HG03045 (cell line): ENCODE data around the gene IFITM10.
A peak's percentile ranks its signal among the peaks of the same experiment; 100 is the strongest.

Experiments used
- ATAC-seq: cut with Tn5 transposase; IDR thresholded peaks from one replicate; pipeline ENCODE4 v1.9.1; 2021; ENCODE audit warnings: mild to moderate bottlenecking, moderate library complexity; ENCODE audit not compliant: unreplicated experiment

Gene IFITM10

DNA sequence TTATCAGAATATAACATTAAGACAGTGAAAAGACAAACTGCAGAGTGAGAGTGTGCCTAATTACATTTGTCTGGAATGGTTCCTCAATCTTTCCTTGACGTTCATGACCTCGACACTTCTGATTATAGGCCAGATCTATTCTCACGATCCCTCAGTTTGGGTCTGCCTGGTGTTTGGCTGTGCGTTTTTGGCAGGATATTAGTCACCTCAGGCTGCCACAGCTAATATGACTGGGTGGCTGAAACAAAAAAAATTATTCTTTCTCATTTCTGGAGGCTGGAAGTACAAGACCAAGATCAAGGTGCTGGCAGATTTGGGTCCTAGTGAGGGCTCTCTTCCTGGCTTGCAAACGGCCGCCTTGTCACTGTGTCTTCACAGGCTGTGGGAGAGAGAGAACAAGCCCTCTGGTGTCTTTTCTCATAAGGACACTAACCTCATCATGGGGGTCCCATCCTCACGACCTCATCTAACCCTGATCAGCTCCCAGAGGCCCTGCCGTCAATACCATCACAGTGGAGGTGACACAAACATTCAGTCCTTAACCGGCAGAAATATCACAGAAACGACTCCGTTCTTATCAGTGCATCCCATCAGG lies 23.2 kb downstream of the IFITM10 start:
- ATAC-seq = no peak

DNA sequence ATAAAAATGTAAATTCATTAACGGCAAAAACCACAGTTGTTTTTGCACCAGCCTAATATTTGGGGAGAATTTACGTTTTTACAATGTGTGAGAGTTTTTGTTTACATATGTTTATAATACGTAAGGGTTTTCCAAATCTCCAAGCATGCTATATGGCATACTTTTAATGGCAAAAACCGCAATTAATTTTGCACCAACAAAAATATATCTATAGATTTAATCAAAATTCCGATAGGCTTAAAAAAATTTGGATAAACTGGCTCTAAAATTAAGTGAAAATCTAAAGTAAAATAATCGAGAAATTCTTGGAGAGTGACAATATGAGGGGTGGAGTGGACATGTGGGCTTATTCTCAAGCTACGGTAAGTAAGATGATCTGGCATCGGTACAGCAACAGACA lies 30.6 kb downstream of the IFITM10 start:
- ATAC-seq = no peak

DNA sequence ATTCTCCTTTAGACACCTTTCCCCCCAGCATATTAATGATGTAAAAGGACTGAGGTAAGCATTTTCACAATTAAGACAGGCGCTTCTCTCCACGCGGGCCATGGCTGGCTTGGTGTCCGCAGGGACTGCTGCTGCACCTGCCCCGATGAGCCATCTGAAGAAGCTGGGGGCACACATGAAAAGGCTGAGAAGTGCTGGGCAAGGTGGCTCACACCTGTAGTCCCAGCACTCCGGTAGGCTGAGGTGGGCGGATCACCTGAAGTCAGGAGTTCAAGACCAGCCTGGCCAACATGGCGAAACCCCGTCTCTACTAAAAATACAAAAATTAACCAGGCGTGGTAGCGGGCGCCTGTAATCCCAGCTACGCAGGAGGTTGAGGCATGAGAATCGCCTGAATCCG lies 32.1 kb downstream of the IFITM10 start:
- no peak for ATAC-seq

DNA sequence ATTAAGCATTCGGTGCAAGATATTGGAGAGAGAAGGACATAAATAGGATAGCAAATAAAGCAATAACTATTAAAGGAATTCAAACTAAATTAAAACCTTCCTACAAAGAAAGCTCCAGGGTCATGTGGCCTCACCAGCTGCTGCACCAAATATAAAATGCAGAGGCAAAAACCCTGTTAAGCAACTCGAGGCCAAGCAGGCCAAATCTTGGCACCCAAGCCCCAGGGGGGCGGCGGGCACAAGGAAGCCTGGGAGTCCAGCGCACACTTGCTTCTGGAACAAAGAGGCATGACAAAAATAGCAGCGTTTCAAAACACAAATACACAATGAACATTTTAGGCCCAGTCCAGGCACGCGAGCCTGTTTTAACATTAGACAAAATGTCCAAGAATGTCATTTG lies 32.6 kb downstream of the IFITM10 start:
- ATAC-seq = no peak

DNA sequence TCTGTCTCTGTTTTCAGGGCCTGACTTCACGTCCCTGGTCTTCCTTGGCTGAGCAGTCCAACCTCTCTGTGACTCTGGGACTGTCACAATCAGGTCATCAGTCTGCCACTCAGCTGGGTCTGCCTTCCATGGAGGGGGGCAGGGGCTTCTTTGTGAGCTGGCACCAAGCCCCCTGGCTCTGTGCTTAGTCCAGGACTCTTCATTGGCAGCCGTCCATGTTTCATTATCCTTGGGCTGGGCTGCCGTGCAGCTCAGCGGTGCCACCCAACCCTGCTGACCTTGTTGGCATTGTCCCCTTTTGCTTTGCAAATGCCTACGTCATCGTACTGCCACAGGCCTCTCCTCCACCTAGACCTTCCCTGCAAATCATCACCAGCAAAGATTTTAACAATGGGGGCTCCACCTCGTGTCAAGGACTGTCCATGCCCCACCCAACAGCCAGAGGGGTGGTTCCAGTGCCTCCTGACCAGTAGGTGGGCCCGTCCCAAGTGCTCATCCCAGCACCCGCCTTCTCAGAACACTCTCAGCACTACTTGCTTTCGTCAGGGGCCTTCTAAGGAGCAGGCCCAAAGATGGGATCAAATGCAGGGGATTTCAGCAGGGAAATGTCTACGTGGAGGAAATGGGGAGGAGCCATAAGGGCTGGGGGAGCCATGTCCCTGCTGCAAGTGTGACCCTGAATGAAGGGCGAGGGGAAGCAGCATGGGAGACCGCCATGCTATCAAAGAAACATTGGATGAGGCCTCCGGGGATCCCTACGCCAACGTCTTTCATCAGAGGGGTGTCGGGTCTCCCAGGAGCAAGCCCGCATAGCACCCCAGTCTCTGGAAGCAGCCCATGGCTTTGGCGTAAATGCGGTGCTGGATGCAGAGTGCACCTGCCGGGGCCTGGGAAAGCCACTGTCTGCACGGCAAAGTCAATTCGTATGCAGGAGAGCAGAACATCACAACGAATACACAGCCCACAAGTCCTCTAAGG lies 35.2 kb downstream of the IFITM10 start:
- no peak for ATAC-seq

DNA sequence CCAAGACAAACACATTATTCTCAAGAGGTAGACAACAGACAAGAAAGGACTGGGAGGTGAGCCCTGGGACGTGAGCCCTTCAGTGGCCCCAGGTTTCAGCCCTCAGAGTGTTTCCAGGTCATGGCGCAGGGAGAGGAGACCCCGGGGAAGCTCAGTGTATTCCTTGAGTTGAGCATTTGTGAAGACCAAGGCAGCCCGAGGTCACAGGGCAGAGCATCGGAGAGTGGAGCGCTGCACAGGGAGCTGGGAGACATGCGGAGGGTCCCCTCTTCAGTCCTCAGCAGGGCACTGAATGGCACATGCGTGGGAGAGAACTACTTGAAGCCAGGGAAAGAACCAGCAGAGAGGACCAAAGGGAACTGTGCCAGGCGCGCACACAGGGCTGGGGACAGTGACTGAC lies 41.7 kb downstream of the IFITM10 start:
- ATAC-seq = no peak

DNA sequence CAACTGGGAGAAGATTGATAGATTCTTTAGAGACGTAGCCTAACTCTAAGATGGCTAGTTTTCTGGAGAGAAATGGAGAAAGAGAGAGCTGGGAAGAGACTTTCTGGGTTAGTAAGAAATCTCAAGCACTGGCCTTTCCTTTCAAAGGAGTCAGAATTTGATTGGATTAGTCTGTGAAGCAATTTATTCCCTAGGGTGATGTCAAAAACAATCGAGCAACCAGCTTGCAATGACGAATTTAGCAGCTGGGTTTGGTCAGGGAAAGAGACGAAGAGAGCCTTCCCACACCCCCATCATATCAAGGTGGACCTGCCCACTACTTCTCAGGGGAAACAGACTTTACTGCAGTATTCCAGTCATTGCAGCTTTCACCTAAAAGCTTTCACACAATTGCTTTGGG lies 42.6 kb downstream of the IFITM10 start:
- no peak for ATAC-seq

DNA sequence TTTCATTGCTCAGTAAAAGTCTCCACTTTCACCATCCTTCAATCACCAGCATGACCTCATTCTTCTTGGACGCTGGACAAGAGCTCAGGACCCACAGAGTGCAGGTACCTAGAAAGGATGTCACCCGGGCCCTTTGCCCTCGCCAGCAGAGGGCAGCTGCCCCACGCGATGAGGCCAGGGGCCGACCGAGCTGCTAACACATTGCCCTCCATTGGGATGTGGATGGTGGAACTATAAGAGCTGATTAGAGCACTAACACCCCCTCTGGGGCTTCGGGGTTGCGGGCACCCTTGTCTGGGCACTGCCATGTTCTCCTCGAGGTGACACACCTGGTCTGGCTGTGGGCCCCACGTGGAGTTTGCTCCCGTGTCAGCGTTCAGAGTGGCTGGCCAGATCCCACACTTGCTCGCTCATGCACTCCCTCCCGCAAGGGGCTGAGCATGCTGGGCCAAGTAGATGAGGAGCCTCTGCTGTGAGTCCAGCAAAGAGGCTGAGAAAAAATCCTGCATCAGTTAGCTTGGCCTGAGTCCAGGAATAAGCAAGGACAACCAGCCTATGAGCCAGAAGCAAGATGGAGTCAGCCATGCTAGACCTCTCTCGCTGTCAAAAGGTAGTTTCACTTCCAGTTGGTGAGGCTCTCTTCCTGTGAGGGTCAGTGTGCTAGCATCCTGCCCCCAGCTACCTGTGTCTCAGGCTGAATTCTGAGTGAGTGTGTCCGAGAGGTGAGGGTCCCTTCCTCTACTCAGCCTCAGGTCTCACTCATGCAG lies 43.6 kb downstream of the IFITM10 start:
- ATAC-seq = no peak

DNA sequence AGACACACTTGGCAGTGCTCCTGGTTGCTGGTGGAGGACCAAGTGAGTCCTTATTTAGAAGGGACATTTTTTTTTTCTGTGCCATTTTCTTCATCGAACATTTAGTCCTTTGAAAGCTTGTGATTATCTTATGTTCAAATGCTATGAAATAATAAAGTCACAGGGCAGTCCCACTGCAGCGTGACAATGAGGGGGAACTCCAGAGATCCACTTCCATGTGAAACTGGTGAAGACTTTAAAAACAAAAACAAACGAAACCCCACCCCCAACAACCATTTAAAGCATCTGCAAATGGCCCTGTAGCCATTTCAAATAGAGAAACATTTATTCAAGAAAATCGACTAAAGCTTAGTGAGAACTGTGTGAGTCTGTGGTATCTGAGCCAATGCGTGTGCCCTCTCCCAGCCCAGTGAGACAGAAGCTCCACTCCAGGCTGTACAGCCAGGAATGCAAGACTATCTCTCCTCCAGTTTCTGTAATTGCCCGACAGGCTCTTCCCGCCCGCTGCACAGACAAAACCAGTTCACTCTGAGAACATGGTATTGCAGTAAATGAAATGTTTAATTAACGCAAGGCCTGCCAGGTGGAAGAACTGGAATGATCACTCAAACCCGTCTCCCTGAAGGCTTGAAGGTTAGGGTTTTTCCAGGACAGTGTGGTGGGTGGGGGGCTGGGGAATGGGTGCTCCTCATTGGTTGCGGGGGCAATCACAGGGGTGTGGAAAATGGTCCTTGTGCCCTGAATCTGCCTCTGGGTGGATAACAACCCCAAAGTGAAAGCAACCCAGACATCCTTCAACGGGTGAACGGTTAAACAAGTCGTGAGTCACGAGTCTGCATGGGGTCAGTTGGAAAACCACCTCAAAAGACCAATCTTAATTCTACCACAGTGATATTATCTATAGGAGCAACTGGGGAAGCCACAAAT lies 45.0 kb downstream of the IFITM10 start:
- ATAC-seq = no peak

DNA sequence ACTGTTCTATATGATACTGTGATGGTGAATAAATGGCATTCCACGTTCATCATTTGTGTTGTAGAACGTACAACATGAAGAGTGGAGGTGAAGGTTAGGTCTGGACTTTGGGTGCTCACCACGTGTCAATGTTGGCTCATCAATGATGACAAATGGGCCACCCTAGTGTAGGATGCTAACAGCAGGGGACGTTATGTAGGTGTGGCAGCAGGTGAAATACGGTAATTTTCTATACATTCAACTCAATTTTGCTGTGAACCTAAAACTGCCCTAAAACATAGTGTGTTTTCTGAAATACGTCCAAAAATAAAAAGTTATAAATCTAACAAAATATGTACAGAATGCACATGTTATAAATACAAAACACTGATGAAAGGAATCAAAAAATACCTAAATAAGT lies 47.2 kb downstream of the IFITM10 start:
- no peak for ATAC-seq

DNA sequence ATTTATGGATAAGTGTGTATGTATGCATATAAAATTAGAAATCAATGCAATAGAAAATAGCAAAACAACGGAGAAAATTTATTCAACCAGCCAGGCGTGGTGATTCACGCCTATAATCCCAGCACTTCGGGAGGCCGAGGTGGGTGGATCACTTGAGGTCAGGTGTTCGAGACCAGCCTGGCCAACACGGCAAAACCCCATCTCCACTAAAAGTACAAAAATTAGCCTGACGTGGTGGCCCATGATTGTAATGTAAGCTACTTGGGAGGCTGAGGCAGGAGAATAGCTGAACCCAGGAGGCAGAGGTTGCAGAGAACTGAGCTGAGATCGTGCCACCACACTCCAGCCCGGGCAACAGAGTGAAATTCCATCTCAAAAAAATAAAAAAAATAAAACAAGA lies 47.9 kb downstream of the IFITM10 start:
- ATAC-seq = no peak

DNA sequence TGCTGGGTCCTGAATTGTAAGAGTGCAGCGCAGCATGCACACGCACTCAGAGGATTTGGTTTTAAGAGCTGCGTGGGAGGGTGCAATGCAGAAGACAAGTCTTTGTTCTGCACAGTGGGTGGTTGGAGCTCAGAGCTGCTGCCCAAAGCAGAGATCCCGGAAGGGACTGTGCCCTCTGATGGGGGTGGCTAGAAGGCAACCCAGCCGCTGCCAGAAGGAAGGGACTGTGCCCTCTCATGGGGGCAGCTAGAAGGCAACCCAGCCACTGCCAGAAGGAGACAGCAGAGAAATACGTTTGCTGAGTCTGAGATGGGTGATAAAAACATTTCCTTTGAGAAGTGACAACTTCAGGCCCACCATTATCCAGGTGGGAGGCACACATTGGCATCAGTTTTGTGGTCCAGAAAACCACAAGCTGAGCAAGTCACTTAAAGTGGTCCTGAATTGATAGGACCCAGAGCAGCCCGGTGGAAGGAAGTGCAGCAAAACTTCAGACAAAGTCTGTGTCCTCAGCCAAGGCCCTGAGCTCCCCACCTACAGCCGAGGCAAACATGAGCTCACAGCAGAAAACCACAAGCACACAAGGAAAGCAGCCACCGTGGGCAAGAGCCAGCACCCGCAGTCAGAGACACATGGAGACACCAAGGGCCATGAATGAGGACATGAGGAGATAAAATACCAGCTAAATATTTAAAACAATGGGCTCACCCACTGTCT lies 49.1 kb downstream of the IFITM10 start:
- ATAC-seq = no peak

DNA sequence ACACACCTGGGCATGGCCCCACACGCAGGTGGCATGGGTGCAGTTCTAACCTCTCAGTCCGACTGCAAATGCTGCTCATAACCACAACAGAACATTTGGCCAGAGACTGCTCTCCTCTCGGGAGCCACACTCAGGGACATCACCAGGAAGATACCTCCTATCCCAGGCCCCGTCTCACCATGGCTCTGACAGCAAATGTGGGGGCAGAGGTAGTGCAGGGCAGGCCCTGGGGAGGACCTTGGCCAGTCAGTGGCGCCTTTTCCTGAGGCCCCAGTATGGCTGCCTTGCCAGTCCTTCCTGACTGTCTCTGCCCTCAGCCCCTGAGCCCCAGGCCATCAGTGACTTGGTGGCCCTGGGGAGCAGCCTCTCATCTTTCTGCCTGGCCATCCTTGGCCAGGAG lies 50.6 kb downstream of the IFITM10 start:
- ATAC-seq = no peak

DNA sequence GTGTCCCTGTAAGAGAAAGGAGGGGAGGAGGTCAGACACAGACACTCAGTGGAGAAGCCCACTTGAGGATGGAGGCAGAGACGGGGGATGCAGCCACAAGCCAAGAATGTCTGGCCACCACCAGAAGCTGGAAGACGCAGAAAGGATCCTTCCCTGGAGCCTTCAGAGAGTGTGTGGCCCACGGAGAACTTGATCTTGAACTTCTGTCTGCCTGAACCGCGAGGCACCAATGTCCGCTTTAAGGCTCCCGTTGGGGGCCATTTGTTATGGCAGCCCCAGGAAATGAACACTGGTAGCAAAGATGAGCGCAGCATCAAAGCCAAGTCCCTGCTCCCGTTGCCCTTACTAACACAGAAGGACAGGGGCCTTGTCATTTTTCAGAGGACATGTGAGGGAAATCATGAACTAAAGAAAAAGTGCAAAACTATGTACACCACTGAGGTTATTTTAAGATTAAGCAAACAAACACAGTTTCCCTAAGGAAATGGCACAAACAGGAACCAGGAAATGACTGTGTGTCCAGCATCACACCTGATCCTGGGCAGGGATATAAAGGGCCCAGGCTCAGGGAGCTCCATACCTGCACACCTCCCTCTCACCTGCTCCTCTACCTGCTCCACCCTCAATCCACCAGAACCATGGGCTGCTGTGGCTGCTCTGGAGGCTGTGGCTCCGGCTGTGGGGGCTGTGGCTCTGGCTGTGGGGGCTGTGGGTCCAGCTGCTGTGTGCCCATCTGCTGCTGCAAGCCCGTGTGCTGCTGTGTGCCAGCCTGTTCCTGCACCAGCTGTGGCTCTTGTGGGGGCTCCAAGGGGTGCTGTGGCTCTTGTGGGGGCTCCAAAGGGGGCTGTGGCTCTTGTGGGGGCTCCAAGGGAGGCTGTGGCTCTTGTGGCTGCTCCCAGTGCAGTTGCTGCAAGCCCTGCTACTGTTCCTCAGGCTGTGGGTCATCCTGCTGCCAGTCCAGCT lies 53.5 kb downstream of the IFITM10 start, which contains the start of gene KRTAP5-6:
TSS of gene KRTAP5-6 (plus strand) at position 588 of the 963 bp plus-strand sequence. CDS start at position 639, 51 bp downstream.
- no peak for ATAC-seq

DNA sequence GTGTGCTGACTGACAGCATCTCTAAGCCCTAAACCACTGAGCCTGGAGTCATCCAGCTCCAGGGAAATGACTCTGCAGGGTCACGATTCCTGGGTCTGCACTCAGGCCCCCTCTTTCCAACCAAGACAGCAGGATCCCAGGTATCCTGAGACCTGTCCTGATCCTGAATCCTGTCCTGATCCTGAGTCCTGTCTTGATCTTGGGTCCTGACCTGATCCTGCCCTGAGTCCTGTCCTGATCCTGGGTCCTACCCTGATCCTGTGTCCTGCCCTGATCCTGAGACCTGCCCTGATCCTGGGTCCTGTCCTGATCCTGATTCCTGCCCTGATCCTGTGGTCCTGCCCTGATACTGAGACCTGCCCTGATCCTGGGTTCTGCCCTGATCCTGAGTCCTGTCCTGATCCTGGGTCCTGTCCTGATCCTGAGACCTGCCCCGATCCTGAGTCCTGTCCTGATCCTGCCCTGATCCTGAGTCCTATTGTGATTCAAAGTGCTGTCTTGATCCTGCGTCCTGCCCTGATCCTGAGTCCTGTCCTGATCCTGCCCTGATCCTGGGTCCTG lies 54.8 kb downstream of the IFITM10 start:
- ATAC-seq = no peak

DNA sequence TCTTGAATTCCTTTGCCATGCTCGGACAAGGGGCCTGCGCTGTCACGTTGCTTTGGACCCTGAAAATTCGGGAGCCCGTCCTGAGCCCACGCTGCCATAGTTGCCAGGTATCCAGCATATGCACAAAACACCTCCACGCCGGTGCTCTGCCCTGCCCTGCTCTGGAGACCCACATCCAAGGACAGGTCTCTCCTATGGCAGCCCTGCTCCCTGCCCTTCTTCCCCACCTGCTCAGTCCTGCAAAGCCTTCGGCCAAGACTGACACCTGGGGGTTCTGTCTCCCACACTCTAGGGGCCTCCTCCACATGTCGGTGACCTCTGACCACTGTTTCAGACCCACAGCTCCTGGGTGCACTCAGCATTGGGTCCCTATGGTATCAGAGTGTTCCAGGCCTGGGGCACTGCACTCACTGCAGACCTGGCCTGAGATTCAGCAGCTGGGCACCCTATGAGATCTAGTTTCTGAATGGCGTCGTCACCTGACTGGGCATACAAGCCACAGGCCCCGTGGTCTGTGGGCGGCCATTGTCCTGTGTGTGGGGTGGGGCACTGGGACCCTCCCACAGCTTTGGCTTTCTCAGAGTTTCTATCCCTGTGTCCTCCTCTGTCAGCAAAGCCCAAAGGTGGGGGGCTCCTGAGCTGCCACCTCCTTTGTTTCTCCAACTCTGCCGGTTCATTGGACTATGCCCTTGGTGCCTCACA lies 55.4 kb downstream of the IFITM10 start:
- no peak for ATAC-seq

DNA sequence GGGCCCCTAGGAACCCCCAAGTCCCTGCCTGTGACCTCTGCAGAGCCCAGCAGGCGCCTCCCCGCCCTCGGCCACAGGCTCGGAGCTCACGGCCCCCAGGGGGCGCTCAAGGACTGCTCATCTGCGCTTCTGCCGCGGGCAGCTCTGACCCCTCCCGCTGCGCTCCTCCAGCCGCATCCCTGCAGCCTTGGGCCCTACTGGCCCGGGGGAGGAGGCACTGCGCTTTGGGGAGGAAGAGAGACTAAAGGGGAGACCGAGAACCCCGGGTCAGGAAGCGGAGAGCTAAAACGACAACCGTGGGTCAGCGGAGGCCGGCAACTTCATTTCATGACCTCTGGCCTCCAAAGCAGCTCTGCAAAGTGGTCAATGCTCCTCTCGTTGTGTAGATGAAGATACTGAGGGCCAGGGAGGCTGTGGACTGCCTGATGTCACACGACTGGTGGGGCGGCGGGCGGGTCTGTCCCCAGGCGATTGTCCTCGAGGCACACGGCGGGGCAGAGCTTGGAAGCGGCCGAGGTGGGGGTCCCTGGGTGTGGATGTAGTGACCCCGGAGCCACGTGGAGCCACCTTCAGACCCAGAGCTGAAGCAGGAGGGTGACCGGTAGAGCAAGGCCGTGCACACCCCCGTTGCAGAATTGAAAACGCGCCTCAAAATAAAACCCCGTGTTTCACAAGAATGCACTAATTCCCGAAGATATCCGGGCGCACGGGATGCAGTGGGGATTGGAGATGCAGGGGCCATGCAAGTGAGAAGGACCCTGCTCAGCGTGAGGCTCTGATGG lies 56.1 kb downstream of the IFITM10 start:
- peak; percentile 56 for ATAC-seq
